H7 (cell line): ENCODE measurements around the gene TLR5. TPM values are rescaled to one million over a fixed set of nuclear protein-coding genes. Genes with fewer than 3 reads are reported as not detected.

ENCODE experiments used
- DNase-seq: peaks from one replicate; pipeline ENCODE4 v3.0.0; 2012
- H3K27me3 ChIP-seq: 2 replicates; pipeline ENCODE4 v1.6.0; 2011; ENCODE audit warnings: mild to moderate bottlenecking, low read length; ENCODE audit not compliant: control insufficient read depth, insufficient read depth
- H3K36me3 ChIP-seq: replicated peaks from 2 replicates; pipeline ENCODE4 v1.5.1; 2011; ENCODE audit warnings: low read length; ENCODE audit not compliant: control insufficient read depth, insufficient read depth
- H3K4me3 ChIP-seq: 2 replicates; pipeline ENCODE4 v1.5.1; 2011; ENCODE audit warnings: low read depth, mild to moderate bottlenecking, control low read depth, low read length, moderate library complexity; ENCODE audit not compliant: insufficient read depth
- total RNA-seq: library from RNA; depleted of rRNA; stranded (reverse); fragments of >200 nt; shearing (Covaris generic); gene quantifications from 2 replicates; pipeline ENCODE4 v1.2.3, GENCODE V29; 2014; rRNA removed

TLR5 gene
- total RNA-seq: 0.17 and 0.44 TPM in 2 replicates

GRCh38 chr1:223142795-223143536 is at the start of gene TLR5:
TLR5 (minus strand) TSS chr1:223143248; CDS start chr1:223113031, 30,217 bp downstream.
- peak; percentile 94 for DNase-seq
- no peaks in the 10 kb centered on the region for H3K36me3 ChIP-seq
- H3K27me3 ChIP-seq: peaks cover 20% of the 10 kb centered on the region
- H3K4me3 ChIP-seq: peak within 1 kb of the TSS; percentile 62

- no peak for DNase-seq
Measured at GRCh38 chr1:223189903-223190724, 47.1 kb upstream of the TLR5 start.

GRCh38 chr1:223189525-223189902 is 46.5 kb upstream of the TLR5 start:
- no peak for DNase-seq
- Histone ChIP-seq H3K27me3 (no peaks in the 10 kb centered on the region; the same call in 1 of the 2 replicates), H3K4me3 (no peak overlapping the region), H3K36me3 (no peaks in the 10 kb centered on the region)

More at GRCh38 chr1:223189903-223190724, 47.1 kb upstream of the TLR5 start:
- Histone ChIP-seq H3K36me3 (no peaks in the 10 kb centered on the region), H3K27me3 (no peaks in the 10 kb centered on the region; the same call in 1 of the 2 replicates), H3K4me3 (no peak overlapping the region)

- Histone ChIP-seq H3K27me3 (no peaks in the 10 kb centered on the region; the same call in 1 of the 2 replicates), H3K4me3 (no peak overlapping the region), H3K36me3 (no peaks in the 10 kb centered on the region)
- DNase-seq: no peak
Measured at GRCh38 chr1:223188618-223189356, 45.7 kb upstream of the TLR5 start.

- H3K27me3 ChIP-seq: peaks cover 2% of the 10 kb centered on the region; the same call in 1 of the 2 replicates
- no peaks in the 10 kb centered on the region for H3K36me3 ChIP-seq
- no peak for DNase-seq
- no peak overlapping the region for H3K4me3 ChIP-seq
Measured at GRCh38 chr1:223186800-223187199, 43.8 kb upstream of the TLR5 start.

- no peak for DNase-seq
Measured at GRCh38 chr1:223183268-223183862, 40.3 kb upstream of the TLR5 start.

GRCh38 chr1:223180731-223181321 is 37.8 kb upstream of the TLR5 start:
- no peak for DNase-seq
- H3K4me3 ChIP-seq: no peak overlapping the region
- H3K36me3 ChIP-seq: no peaks in the 10 kb centered on the region
- H3K27me3 ChIP-seq: peaks cover 18% of the 10 kb centered on the region; the same call in 1 of the 2 replicates

More at GRCh38 chr1:223183268-223183862, 40.3 kb upstream of the TLR5 start:
- no peaks in the 10 kb centered on the region for H3K36me3 ChIP-seq
- H3K27me3 ChIP-seq: peaks cover 17% of the 10 kb centered on the region; the same call in 1 of the 2 replicates
- no peak overlapping the region for H3K4me3 ChIP-seq

- no peaks in the 10 kb centered on the region for H3K36me3 ChIP-seq
- H3K27me3 ChIP-seq: peaks cover 18% of the 10 kb centered on the region; the same call in 1 of the 2 replicates
- H3K4me3 ChIP-seq: no peak overlapping the region
- DNase-seq: no peak
Measured at GRCh38 chr1:223179786-223180185, 36.7 kb upstream of the TLR5 start.

GRCh38 chr1:223179280-223179679 is 36.2 kb upstream of the TLR5 start:
- no peak for DNase-seq
- H3K36me3 ChIP-seq: no peaks in the 10 kb centered on the region
- peaks cover 18% of the 10 kb centered on the region; the same call in 1 of the 2 replicates for H3K27me3 ChIP-seq
- H3K4me3 ChIP-seq: no peak overlapping the region

GRCh38 chr1:223177681-223178080 is 34.6 kb upstream of the TLR5 start:
- no peak for DNase-seq
- H3K36me3 ChIP-seq: no peaks in the 10 kb centered on the region
- peaks cover 18% of the 10 kb centered on the region; the same call in 1 of the 2 replicates for H3K27me3 ChIP-seq
- no peak overlapping the region for H3K4me3 ChIP-seq

- Histone ChIP-seq H3K36me3 (no peaks in the 10 kb centered on the region), H3K4me3 (no peak overlapping the region), H3K27me3 (peaks cover 16% of the 10 kb centered on the region; the same call in 1 of the 2 replicates)
- DNase-seq: no peak
Measured at GRCh38 chr1:223176437-223176836, 33.4 kb upstream of the TLR5 start.

- H3K27me3 ChIP-seq: peaks cover 10% of the 10 kb centered on the region; the same call in 1 of the 2 replicates
- DNase-seq: no peak
- no peaks in the 10 kb centered on the region for H3K36me3 ChIP-seq
- no peak overlapping the region for H3K4me3 ChIP-seq
Measured at GRCh38 chr1:223175633-223176032, 32.6 kb upstream of the TLR5 start.

GRCh38 chr1:223175032-223175431 is 32.0 kb upstream of the TLR5 start:
- DNase-seq: peak; percentile 36
- Histone ChIP-seq H3K27me3 (peaks cover 10% of the 10 kb centered on the region; the same call in 1 of the 2 replicates), H3K4me3 (no peak overlapping the region), H3K36me3 (no peaks in the 10 kb centered on the region)
